ENCODE data around the gene PPM1L.

GRCh38 chr3:160842021-160843005 lies 86.3 kb downstream of the PPM1L start:
- no peak for TF ChIP-seq EZH2 (IDR thresholded peaks at IDR 0.05; ENCODE audit: borderline replicate concordance, insufficient read depth, low read depth, low read length, poor library complexity, severe bottlenecking)
- no peak for TF ChIP-seq CTCF (IDR thresholded peaks at IDR 0.05)

All from B cell (primary cell).